ENCODE data around the gene GHRL.
A peak's percentile ranks its signal among the peaks of the same experiment; 100 is the strongest.

The GHRL gene

GRCh38 chr3:10245081-10245712 lies 47.5 kb downstream of the GHRL start:
- in situ Hi-C loops (cut with HindIII; ENCODE audit: low pct_ligation_motif_present, low sequenced_read_pairs): no loop called here
- no peak for DNase-seq
- no peak for TF ChIP-seq CTCF (IDR thresholded peaks at IDR 0.05; ENCODE audit: low read depth, low read length, missing control alignments)
- H3K36me3 ChIP-seq (replicated peaks): no peaks in the 10 kb centered on the region
- H3K27ac ChIP-seq: no peak overlapping the region
- H3K27me3 ChIP-seq (replicated peaks): no peaks in the 10 kb centered on the region
- no peak overlapping the region for H3K4me3 ChIP-seq (ENCODE audit: low read depth, low read length)

- no peak for TF ChIP-seq CTCF (IDR thresholded peaks at IDR 0.05; ENCODE audit: low read depth, low read length, missing control alignments)
- peaks cover 2% of the 10 kb centered on the region for H3K36me3 ChIP-seq (replicated peaks)
- no peak overlapping the region for H3K27ac ChIP-seq
- no peaks in the 10 kb centered on the region for H3K27me3 ChIP-seq (replicated peaks)
- DNase-seq: no peak
- in situ Hi-C loops (cut with HindIII; ENCODE audit: low pct_ligation_motif_present, low sequenced_read_pairs): no loop called here
- no peak overlapping the region for H3K4me3 ChIP-seq (ENCODE audit: low read depth, low read length)
Measured at GRCh38 chr3:10244009-10244408, 48.7 kb downstream of the GHRL start.

- no peak overlapping the region for H3K27ac ChIP-seq
- no peak for TF ChIP-seq CTCF (IDR thresholded peaks at IDR 0.05; ENCODE audit: low read depth, low read length, missing control alignments)
- DNase-seq: peak; percentile 58
- in situ Hi-C loops (cut with HindIII; ENCODE audit: low pct_ligation_motif_present, low sequenced_read_pairs): no loop called here
- peaks cover 3% of the 10 kb centered on the region for H3K36me3 ChIP-seq (replicated peaks)
- no peak overlapping the region for H3K4me3 ChIP-seq (ENCODE audit: low read depth, low read length)
- H3K27me3 ChIP-seq (replicated peaks): no peaks in the 10 kb centered on the region
Measured at GRCh38 chr3:10242182-10243065, 50.3 kb downstream of the GHRL start.

GRCh38 chr3:10240799-10241198 lies 51.9 kb downstream of the GHRL start:
- Histone ChIP-seq H3K36me3 (replicated peaks) (peaks cover 3% of the 10 kb centered on the region), H3K27me3 (replicated peaks) (no peaks in the 10 kb centered on the region), H3K4me3 (ENCODE audit: low read depth, low read length) (no peak overlapping the region), H3K27ac (no peak overlapping the region)
- no peak for DNase-seq
- in situ Hi-C loops (cut with HindIII; ENCODE audit: low pct_ligation_motif_present, low sequenced_read_pairs): no loop called here
- no peak for TF ChIP-seq CTCF (IDR thresholded peaks at IDR 0.05; ENCODE audit: low read depth, low read length, missing control alignments)

- H3K36me3 ChIP-seq (replicated peaks): peaks cover 9% of the 10 kb centered on the region
- H3K27me3 ChIP-seq (replicated peaks): no peaks in the 10 kb centered on the region
- TF ChIP-seq CTCF (IDR thresholded peaks at IDR 0.05; ENCODE audit: low read depth, low read length, missing control alignments): no peak
- H3K27ac ChIP-seq: no peak overlapping the region
- in situ Hi-C loops (cut with HindIII; ENCODE audit: low pct_ligation_motif_present, low sequenced_read_pairs): no loop called here
- no peak for DNase-seq
- H3K4me3 ChIP-seq (ENCODE audit: low read depth, low read length): no peak overlapping the region
Measured at GRCh38 chr3:10238345-10239183, 54.2 kb downstream of the GHRL start.

Measured in brain microvascular endothelial cell (primary cell).